Measurements from ENCODE around the gene PEDS1. TPM values are rescaled to one million over a fixed set of nuclear protein-coding genes. Genes with fewer than 3 reads are reported as not detected.

Gene PEDS1
- total RNA-seq, 1 experiment from 2014 or later, result 37.7 TPM

GRCh38 chr20:50172347-50173013, 19.0 kb upstream of the PEDS1 start:
- no peaks in the 10 kb centered on the region for H3K9me3 ChIP-seq (ENCODE audit: insufficient read depth, low read depth)
- peak overlapping the region; percentile 92 for H3K4me2 ChIP-seq
- H2AFZ ChIP-seq, result peak overlapping the region; percentile 91
- peaks cover 24% of the 10 kb centered on the region; the same call in 1 of the 2 replicates for H3F3A ChIP-seq (ENCODE audit: insufficient read depth, low read depth)
- BruUV-seq (replicated peaks), result TSS peak; percentile 54
- H3K79me2 ChIP-seq (ENCODE audit: low read depth), result no peaks in the 10 kb centered on the region
- intact Hi-C loops (cut with micrococcal nuclease; ENCODE audit: unreplicated experiment), result loop anchor here (10.0 kb wide), 1 partner anchor 838 kb away; no protein-coding TSS in a partner anchor
- peak overlapping the region; percentile 67 for H3K4me3 ChIP-seq
- ChIA-PET POLR2A (ENCODE audit: unreplicated experiment) (interaction anchor here (0.5 to 0.7 kb wide), 7 partner anchors 57 to 1134 kb away, joined by 3 to 6 read pairs (median 4); no protein-coding TSS in a partner anchor), CTCF (interaction anchor here (0.5 to 2.2 kb wide), 6 partner anchors 8 to 61 kb away, joined by 3 to 17 read pairs (median 6); no protein-coding TSS in a partner anchor)
- H4K20me1 ChIP-seq (ENCODE audit: insufficient read depth), result no peaks in the 10 kb centered on the region
- TF ChIP-seq EZH2 (IDR thresholded peaks at IDR 0.05; ENCODE audit: low read depth), result no peak
- peak; percentile 74 to 88 for DNase-seq
- H3K36me3 ChIP-seq (ENCODE audit: low read depth), result no peaks in the 10 kb centered on the region
- no peaks in the 10 kb centered on the region for H3K27me3 ChIP-seq (ENCODE audit: insufficient read depth, low read depth)
- H3K9me2 ChIP-seq (ENCODE audit: insufficient read depth), result no peaks in the 10 kb centered on the region
- H3K4me1 ChIP-seq (replicated peaks; ENCODE audit: insufficient read depth), result peaks cover 21% of the 10 kb centered on the region
- peak overlapping the region; percentile 62 for H3K27ac ChIP-seq

- Histone ChIP-seq H3K9me3 (ENCODE audit: insufficient read depth, low read depth) (no peaks in the 10 kb centered on the region), H3K79me2 (ENCODE audit: low read depth) (no peaks in the 10 kb centered on the region), H3K4me3 (no peak overlapping the region), H2AFZ (no peak overlapping the region), H3K4me2 (no peak overlapping the region), H3F3A (ENCODE audit: insufficient read depth, low read depth) (peaks cover 26% of the 10 kb centered on the region), H3K9me2 (ENCODE audit: insufficient read depth) (no peaks in the 10 kb centered on the region), H4K20me1 (ENCODE audit: insufficient read depth) (no peaks in the 10 kb centered on the region), H3K27me3 (ENCODE audit: insufficient read depth, low read depth) (no peaks in the 10 kb centered on the region), H3K4me1 (replicated peaks; ENCODE audit: insufficient read depth) (peaks cover 35% of the 10 kb centered on the region), H3K36me3 (ENCODE audit: low read depth) (no peaks in the 10 kb centered on the region), H3K27ac (no peak overlapping the region)
- no peak for DNase-seq
- BruUV-seq (replicated peaks), result no TSS peak
- CTCF ChIA-PET, result interaction anchor here (0.6 to 2.2 kb wide), 4 partner anchors 14 to 565 kb away, joined by 3 to 15 read pairs (median 8); no protein-coding TSS in a partner anchor
- POLR2A ChIA-PET (ENCODE audit: unreplicated experiment), result interaction anchor here (0.6 to 0.7 kb wide), 2 partner anchors 18 to 84 kb away, joined by 9 to 15 read pairs; no protein-coding TSS in a partner anchor
- intact Hi-C loops (cut with micrococcal nuclease; ENCODE audit: unreplicated experiment), result loop anchor here (10.0 kb wide), 1 partner anchor 836 kb away; no protein-coding TSS in a partner anchor
- TF ChIP-seq EZH2 (IDR thresholded peaks at IDR 0.05; ENCODE audit: low read depth), result no peak
- TF ChIP-seq CTCF (conservative IDR thresholded peaks at IDR 0.05), result no peak
Observed at GRCh38 chr20:50170549-50171220, 17.2 kb upstream of the PEDS1 start.

GRCh38 chr20:50169329-50169823, 15.9 kb upstream of the PEDS1 start:
- intact Hi-C loops (cut with micrococcal nuclease; ENCODE audit: unreplicated experiment), result loop anchor here (1.0 to 10.0 kb wide), 5 partner anchors 48 to 615 kb away; partner anchors contain the start of genes SNAI1 and SPATA2
- ChIA-PET POLR2A (ENCODE audit: unreplicated experiment) (interaction anchor here (0.5 to 0.6 kb wide), 2 partner anchors 15 to 17 kb away, joined by 3 to 5 read pairs; no protein-coding TSS in a partner anchor), CTCF (interaction anchor here (0.6 to 2.4 kb wide), 4 partner anchors 14 to 114 kb away, joined by 3 to 18 read pairs (median 6); no protein-coding TSS in a partner anchor)
- peaks cover 47% of the 10 kb centered on the region for H3K4me1 ChIP-seq (replicated peaks; ENCODE audit: insufficient read depth)
- peak; percentile 71 to 81 for DNase-seq
- no peaks in the 10 kb centered on the region for H4K20me1 ChIP-seq (ENCODE audit: insufficient read depth)
- H3K4me2 ChIP-seq, result no peak overlapping the region
- H3K9me3 ChIP-seq (ENCODE audit: insufficient read depth, low read depth), result no peaks in the 10 kb centered on the region
- H3K27me3 ChIP-seq (ENCODE audit: insufficient read depth, low read depth), result no peaks in the 10 kb centered on the region
- H3K9me2 ChIP-seq (ENCODE audit: insufficient read depth), result no peaks in the 10 kb centered on the region
- no peak overlapping the region for H3K4me3 ChIP-seq
- H3K27ac ChIP-seq, result no peak overlapping the region
- no peak overlapping the region for H2AFZ ChIP-seq
- no peaks in the 10 kb centered on the region for H3K79me2 ChIP-seq (ENCODE audit: low read depth)
- peaks cover 33% of the 10 kb centered on the region for H3F3A ChIP-seq (ENCODE audit: insufficient read depth, low read depth)
- no peaks in the 10 kb centered on the region for H3K36me3 ChIP-seq (ENCODE audit: low read depth)
- TF ChIP-seq CTCF (conservative IDR thresholded peaks at IDR 0.05) (peak; percentile 99), EZH2 (IDR thresholded peaks at IDR 0.05; ENCODE audit: low read depth) (no peak)
- BruUV-seq (replicated peaks), result no TSS peak

Measured in PC-9 (cell line).